ENCODE measurements around the gene RAB3GAP2.
"Not testable (repeated sequence)": the region's sequence is repeated elsewhere in the genome, so short reads cannot be mapped to it uniquely, and the experiment has no call there.

The RAB3GAP2 gene

GRCh38 chr1:220239966-220240365 is 32.3 kb downstream of the RAB3GAP2 start:
- DNase-seq (ENCODE audit: low read depth in 2 of 2), result no peak

GRCh38 chr1:220239213-220239612 is 33.0 kb downstream of the RAB3GAP2 start:
- no peak for DNase-seq (ENCODE audit: low read depth in 2 of 2)

- not testable (repeated sequence) for DNase-seq (ENCODE audit: low read depth in 2 of 2)
These were observed 36.0 kb downstream of the RAB3GAP2 start for GRCh38 chr1:220236278-220236677.

GRCh38 chr1:220235462-220235861 is 36.8 kb downstream of the RAB3GAP2 start:
- no peak for DNase-seq (ENCODE audit: low read depth in 2 of 2)

- no peak for DNase-seq (ENCODE audit: low read depth in 2 of 2)
These were observed 38.3 kb downstream of the RAB3GAP2 start for GRCh38 chr1:220233927-220234326.

GRCh38 chr1:220229771-220230170 is 42.5 kb downstream of the RAB3GAP2 start:
- DNase-seq (ENCODE audit: low read depth in 2 of 2), result no peak

GRCh38 chr1:220227393-220227792 is 44.9 kb downstream of the RAB3GAP2 start:
- no peak for DNase-seq (ENCODE audit: low read depth in 2 of 2)

- no peak for DNase-seq (ENCODE audit: low read depth in 2 of 2)
These were observed 45.5 kb downstream of the RAB3GAP2 start for GRCh38 chr1:220226752-220227151.

- DNase-seq (ENCODE audit: low read depth in 2 of 2), result no peak
These were observed 46.3 kb downstream of the RAB3GAP2 start for GRCh38 chr1:220225957-220226356.

- no peak for DNase-seq (ENCODE audit: low read depth in 2 of 2)
These were observed 47.6 kb downstream of the RAB3GAP2 start for GRCh38 chr1:220224611-220225124.

- no peak for DNase-seq (ENCODE audit: low read depth in 2 of 2)
These were observed 48.2 kb downstream of the RAB3GAP2 start for GRCh38 chr1:220224033-220224432.

GRCh38 chr1:220222939-220223338 is 49.3 kb downstream of the RAB3GAP2 start:
- no peak for DNase-seq (ENCODE audit: low read depth in 2 of 2)

- no peak for DNase-seq (ENCODE audit: low read depth in 2 of 2)
These were observed 50.6 kb downstream of the RAB3GAP2 start for GRCh38 chr1:220221670-220222069.

GRCh38 chr1:220221269-220221668 is 51.0 kb downstream of the RAB3GAP2 start:
- DNase-seq (ENCODE audit: low read depth in 2 of 2), result no peak

- DNase-seq (ENCODE audit: low read depth in 2 of 2), result not testable (repeated sequence)
These were observed 51.6 kb downstream of the RAB3GAP2 start for GRCh38 chr1:220220699-220221040.

GRCh38 chr1:220219865-220220698 is 52.2 kb downstream of the RAB3GAP2 start:
- no peak for DNase-seq (ENCODE audit: low read depth in 2 of 2)

GRCh38 chr1:220219136-220219442 is 53.2 kb downstream of the RAB3GAP2 start:
- no peak for DNase-seq (ENCODE audit: low read depth in 2 of 2)

GRCh38 chr1:220218397-220219135 is 53.7 kb downstream of the RAB3GAP2 start:
- DNase-seq (ENCODE audit: low read depth in 2 of 2), result not testable (repeated sequence)

- DNase-seq (ENCODE audit: low read depth in 2 of 2), result no peak
These were observed 54.8 kb downstream of the RAB3GAP2 start for GRCh38 chr1:220217383-220217988.

GRCh38 chr1:220213382-220213983 is 58.8 kb downstream of the RAB3GAP2 start:
- DNase-seq (ENCODE audit: low read depth in 2 of 2), result no peak

GRCh38 chr1:220207411-220207810 is 64.8 kb downstream of the RAB3GAP2 start:
- DNase-seq (ENCODE audit: low read depth in 2 of 2), result no peak

- not testable (repeated sequence) for DNase-seq (ENCODE audit: low read depth in 2 of 2)
These were observed 67.5 kb downstream of the RAB3GAP2 start for GRCh38 chr1:220204758-220205157.
